GM19351 (cell line): Measurements from ENCODE around the gene PPIB.
"Not testable (repeated sequence)": the region's sequence is repeated elsewhere in the genome, so short reads cannot be mapped to it uniquely, and the experiment has no call there.

ENCODE experiments used
- ATAC-seq: cut with Tn5 transposase; IDR thresholded peaks from one replicate; pipeline ENCODE4 v1.9.1; 2021; ENCODE audit warnings: mild to moderate bottlenecking, moderate library complexity; ENCODE audit not compliant: unreplicated experiment

Gene PPIB

DNA sequence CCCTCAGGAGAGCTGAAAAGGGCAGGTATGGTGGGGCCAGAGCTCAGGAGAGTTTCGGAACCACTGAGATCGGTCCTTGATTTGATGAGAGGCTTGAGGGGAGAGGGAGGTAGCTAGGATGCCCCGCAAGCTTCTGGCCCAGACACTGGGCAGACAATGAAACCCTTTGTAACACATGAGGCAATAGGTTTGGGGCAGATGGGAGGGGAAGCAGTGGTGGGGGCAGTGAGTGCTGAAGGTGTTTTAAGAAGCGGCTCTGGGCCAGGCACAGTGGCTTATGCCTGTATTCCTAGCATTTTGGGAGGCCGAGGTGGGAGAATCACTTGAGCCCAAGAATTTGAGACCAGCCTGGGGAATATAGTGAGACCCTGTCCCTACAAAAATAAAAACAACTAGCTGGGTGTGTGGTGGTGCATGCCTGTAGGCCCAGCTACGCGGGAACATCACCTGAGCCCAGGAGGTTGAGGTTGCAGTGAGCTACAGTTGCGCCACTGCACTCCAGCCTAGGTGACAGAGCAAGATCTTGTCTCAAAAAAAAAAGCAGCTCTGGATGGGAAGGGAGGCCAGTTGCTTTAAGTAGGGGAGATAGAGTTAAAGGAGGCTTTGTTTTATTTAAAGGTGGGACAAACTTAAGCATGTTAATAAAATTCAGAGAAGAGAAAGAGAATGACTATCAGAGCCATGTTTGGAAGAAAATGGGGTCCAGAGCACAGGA is 20.9 kb downstream of the PPIB start:
- no peak for ATAC-seq

DNA sequence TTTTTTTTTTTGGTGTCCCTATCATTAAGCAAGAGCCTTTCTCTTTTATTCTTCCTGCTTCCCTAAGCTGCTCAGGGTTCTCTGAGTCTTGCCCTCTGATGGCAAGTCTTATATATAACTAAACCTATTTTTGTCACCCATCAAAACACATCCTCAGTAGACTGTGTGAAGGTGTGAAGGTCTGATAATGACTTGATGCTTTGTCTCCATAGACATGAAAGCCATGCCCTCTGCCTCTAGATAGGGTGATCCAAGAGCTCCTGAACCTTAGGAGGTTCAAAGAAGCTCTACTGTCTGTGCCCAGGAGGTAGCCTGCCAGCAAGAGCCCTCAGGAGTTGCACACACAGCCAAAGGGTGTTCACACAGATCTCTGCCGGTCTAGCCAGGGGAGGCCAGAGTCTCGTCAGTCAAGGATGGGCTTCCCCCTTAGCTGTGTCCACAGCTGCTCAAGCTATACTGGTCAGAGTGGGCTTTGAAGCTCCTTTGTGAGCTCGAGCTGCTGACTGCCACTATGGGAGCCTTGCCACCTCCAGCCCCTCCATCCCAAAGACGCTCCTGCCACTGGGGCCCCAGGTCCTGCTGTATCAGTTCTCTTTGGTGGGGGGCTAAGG is 24.4 kb downstream of the PPIB start:
- no peak for ATAC-seq

DNA sequence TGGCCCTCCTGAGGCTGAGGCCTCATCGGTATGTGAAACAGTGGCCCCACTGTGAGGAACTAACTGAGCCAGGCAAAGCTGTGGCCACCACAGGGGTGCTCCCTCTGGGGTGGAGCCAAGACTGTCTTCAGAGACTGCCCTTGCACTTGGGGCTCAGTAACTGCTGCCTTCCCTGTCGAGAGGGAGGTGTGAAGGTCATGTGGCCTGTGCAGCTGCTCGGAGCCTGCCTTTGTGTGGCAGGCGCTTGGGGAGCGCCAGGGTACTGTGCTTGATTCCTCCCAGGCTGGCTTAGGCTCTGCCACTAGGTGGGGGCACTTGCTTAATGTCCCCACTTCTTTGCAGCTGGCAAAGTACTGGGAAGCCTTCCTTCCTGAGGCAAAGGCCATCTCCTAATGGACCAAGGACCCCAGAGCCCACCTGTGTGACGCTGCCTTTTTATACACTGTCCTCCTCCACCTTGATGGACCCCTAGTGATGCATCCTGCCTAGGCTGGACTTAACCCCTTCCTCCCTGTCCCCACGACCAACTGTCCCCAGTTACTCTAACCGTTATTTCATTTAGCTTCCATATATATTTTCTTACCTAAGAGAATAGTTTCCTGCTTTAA is 25.5 kb downstream of the PPIB start:
- no peak for ATAC-seq

DNA sequence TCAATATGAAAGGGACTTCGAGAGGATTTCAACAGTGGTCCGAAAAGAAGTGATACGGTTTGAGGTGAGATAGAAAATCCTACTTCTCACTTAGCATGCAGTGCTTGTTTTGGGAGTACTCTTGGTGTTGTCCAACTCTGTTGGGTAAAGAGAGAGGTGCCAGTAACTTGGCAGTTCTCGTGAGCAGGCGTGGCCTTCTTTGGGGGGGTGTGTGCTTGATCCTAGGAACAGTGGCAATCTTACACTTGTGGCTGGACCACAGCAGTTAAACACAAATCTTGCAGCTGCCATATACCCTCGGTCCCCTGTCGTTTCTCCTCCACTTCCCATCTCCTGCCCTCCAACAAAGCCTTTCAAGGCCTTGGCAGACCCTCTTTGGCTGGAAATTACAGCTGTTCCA is 26.5 kb downstream of the PPIB start:
- ATAC-seq = no peak

DNA sequence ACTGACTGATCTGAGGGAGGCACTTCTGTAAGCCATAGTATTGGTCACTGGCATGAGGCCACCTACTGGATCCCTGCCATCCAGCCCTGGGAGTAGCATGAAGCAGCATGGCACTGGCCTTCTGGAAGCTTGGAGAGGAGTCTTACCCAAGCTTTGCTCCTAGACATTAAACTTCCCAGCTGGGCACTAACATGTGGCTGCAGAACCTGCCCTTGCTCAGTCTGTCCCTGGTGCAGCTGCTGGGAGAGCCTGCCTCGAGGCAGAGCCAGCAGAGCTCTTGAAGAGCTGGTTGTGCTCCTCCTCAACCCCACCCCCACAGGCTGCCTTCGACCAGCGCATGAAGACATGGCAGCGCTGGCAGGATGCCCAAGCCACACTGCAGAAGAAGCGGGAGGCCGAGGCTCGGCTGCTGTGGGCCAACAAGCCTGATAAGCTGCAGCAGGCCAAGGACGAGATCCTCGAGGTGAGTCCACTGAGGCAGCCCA is 28.4 kb downstream of the PPIB start:
- ATAC-seq = no peak

DNA sequence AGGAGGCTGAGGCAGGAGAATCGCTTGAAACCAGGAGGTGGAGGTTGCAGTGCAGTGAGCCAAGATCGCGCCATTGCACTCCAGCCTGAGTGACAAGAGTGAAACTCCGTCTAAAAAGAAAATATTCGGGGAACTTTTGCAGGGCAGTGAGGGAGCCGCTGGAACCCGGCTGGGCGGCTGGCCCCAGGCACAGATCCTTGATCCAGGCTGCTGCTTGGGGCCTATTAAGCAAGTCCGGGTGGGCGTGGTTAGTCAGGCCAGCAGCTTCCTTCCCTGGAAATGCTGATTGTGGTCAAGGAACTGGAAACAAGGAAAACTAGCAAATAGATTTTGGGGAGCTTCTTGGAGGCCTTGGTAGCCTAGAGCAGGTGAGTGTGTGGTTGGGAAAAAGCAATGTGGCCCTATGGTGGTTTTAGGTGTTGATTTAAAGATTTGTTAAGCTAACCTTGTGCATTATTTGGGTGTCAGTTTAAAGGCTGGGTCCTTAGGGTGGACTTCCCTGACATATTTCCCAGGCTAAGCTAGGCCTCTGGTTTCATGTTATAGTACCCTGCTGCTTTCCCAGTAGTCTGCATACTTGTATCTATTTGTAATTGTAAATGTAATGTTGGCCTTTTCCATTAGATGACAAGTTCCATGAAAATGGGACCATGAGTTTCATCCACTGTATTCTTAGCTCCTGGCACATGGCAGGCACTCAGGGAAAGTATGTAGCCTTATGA is 29.0 kb downstream of the PPIB start:
- no peak for ATAC-seq

DNA sequence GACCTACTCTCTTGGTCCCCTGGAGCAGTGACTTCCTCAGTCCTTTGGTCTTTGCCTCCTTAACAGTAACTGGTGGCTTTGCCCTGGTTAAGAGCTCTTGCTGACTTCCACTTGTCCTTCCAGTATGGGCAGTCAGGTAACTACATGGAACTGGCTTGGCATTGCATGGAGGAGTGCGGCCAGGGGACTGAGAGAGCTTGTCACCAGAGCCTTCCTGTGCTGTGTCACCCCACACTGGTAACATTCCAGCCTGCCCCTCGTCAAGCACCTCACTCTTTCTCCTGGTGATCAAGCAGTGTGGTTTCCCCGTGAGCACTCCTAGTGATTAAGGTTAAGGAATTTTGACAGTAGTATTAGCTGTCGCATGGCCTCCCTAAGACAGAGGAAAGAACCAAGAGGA is 30.6 kb downstream of the PPIB start:
- no peak for ATAC-seq

DNA sequence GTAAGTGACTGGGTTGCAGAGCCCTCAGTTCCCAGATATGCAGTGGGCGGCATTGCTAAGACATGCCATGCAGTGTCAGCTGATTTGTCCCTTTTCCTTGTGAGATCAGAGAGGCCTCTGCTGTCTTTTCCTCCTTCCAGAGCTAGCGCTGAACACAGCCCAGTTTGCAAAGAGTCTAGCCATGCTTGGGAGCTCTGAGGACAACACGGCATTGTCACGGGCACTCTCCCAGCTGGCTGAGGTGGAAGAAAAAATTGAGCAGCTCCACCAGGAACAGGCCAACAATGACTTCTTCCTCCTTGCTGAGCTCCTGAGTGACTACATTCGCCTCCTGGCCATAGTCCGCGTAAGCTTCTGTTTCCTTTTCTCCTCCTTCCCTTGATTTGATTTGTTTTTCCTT is 31.3 kb downstream of the PPIB start:
- no peak for ATAC-seq

DNA sequence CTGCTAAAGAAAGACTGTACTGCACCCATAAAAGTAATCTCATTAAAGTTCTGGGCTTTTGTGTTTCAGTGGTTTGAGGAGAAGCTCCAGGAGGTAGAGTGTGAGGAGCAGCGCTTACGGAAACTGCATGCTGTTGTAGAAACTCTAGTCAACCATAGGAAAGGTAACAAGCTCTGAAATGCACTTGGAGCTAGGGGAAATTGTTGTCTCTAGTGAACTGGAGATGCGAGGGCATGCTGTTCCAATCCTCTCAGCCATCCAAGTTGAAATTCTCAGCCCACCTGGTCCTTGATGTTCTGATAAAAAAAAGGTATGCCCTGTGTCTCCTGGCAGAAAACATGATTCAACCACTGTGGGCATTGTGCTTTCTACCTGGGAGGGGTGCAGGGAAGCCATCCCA is 32.7 kb downstream of the PPIB start:
- ATAC-seq = no peak

DNA sequence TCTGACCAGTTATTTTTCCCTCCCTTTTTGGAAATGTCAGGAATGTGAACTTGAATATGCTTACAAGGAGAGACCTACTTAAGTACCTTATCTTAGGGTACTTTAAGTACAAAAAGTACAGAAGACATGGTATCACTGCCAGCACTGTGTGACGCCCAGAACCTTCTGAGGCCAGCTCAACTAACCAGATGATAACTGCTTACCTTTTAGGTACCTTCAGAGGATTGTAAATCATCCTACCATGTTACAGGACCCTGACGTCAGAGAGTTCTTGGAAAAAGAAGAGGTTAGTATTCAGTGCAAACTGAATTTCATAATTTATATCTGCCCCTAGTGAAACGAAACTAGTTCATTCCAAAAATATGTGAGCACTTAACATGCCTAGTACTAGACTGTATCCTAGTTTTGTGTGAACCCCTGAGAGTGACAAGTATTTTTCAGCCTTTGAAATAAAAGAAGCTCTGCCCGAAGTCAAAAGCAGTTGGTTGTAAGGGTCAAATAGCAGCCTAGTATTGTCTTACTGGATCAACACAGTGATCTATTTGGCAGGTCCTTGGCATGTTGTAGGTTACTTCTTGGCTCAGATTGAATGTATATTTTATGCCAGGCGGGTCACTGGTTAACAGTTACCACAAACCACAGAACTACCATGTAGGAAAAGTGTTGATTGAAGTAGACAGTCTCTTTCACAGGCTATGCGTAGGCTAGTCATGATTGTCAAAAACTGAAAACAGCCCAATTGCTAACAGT is 35.1 kb downstream of the PPIB start:
- no peak for ATAC-seq

DNA sequence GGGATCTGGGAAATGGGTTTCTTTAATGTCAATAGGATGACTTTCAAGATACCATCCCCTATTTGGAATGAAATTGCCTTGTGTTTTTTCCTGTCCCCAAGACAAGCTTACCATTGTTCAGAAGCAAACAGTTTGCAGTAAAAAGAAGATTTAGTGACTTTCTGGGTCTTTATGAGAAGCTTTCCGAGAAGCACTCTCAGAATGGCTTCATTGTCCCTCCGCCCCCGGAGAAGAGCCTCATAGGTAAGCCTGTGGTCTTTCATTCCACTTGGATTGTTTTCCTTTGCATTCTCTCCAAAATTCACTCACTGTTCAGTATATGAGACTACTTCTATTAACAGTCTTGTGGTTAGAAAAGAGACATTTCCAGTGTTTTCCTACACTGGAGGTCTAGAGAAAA is 36.8 kb downstream of the PPIB start:
- no peak for ATAC-seq

DNA sequence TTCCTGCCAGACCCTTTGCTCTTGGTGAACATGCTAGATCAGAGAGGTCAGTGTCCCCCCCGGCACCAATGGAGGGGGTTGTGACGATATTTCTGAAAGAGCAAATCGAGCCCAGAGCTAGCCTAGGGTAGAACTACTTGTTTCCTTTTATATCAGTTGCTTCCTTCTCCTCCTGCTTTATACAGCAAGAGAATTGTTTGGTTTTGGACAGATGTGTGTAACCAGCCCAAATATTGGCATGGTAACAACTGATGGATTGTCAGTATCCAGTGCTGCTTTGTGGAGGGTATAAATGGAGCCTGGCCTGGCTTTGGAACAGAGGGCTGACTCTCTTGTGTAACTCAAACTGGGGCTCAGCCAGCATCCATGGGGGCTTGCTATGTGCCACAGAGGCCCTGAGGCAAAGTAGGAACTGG is 39.9 kb downstream of the PPIB start:
- no peak for ATAC-seq

DNA sequence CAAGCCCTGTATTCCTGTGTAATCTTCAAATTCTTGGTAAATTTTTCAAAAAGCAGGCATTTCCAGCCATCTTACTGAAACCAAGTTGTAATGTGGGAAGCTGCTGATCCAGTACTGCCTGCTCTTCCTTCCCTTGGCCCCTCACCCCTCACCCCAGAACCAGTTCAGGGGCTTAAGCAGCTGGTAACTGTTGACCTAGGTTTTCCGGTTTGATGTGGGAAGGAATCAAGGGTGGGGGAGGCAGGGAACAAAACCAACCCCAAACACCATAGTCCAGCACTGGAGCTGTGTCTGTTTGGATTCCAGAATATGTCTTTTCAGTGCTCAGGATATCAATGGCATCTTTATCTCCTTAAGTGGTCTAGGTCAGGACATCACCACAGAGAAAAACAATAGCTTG is 40.4 kb downstream of the PPIB start:
- ATAC-seq = no peak

DNA sequence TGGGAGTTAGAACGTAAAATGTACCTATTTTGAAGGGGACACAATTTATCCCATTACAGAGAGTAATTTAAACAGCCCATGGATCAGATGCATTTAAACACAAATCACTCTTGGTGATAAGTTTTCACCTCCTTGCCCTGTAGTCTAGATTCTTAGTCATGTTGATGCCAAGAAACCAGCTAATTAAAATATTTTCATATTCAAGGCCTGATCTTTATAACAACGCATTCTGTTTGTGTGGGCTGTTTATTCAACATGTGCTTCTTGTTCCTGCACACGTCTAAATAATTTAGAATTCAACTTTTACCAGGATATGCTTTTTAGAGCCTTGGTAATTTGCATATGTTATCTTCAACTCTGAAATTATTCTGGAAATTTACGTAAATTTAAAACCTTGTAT is 41.2 kb downstream of the PPIB start:
- no peak for ATAC-seq

DNA sequence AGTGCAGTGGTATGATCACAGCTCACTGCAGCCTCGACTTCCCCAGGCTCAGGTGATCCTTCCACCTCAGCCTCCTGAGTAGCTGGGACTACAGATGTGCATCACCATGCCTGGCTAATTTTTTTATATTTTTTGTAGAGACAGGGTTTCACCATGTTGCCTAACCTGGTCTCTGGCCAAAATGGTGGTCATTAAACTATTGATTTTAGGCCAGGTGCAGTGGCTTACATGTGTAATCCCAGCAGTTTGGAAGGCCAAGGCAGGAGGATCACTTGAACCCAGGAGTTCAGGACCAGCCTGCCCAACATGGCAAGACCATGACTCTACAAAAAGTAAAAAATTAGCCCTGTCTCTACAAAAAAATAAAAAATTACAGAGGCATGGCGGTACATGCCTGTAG is 42.5 kb downstream of the PPIB start:
- not testable (repeated sequence) for ATAC-seq

DNA sequence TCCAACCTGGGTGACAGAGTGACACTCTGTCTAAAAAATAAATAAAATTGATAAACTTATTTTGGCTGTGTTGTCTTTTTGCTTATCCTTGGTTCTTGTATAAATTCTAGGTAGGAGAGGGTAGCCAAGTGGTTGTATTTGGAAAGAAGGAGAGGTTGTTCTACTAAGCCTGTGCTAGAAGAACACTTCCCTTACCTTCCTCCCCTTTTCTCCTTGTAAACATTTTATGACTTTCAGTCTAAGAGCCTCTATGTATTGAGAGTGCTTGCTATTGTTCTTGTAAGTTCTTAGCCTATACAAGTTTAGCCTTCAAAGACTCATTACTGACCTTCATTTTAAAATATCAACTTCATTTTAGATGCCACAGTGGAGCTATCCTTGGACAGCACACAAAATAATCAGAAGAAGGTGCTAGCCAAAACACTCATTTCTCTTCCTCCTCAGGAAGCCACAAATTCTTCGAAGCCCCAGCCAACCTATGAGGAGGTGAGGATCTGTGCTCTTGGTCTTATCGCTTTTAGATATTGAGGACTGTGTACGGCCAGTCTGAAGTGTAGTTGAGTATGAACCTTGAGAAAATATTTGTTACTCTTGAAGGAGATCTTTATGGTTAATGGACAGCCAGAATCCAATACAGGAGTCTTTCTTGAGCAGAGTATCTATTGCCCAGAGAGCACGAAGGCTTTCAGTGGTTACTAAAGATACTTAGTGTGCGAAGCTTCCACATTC is 44.9 kb downstream of the PPIB start:
- ATAC-seq = no peak

DNA sequence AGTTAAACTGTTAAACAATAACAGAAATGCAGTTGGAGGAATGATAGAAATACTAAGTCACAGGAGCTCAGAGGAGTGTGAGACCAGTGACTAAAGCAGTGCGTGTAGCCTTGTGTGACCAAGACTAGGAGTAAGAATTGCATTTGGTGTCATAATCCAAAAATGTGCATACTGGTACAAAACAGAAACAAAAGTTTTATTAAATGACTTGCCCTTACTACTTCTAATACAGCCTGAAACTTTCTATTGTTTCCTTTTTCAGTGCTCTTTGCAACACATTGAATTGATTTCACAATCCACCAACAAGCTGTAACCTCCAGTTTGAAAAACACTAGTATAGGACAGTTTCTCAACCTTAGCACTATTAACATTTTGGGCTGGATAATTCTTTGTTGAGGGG is 49.9 kb downstream of the PPIB start:
- no peak for ATAC-seq

DNA sequence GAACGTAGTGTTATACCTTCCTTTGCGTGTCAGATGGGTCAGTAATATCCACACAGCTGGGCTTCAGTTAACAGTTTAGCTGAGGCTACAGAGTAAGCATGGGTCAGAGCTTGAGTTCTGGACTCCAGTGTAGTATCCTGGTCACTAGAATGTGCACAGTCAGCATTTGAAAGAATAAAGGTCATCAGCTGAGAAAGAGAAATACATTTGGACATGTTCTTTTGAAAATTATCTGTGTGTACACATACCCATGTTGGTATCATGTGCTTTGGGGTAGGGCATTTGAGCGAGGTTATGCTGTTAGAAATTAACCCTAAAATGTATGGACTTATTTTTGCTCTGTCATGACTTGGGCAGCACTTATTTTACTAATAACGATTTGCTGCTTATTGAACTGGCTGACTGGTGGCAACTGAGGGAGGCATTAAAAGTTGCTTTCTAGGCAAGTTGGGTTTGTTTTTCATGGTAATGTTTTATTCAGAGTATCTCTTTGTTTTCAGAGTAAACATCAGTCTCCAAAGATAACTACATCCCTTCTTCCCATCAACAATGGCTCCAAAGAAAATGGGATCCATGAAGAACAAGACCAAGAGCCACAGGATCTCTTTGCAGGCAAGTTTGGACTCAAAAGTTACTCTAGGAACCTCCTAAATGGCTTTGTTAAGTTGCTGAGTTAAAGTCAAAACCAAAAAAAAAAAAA is 50.6 kb downstream of the PPIB start:
- no peak for ATAC-seq

DNA sequence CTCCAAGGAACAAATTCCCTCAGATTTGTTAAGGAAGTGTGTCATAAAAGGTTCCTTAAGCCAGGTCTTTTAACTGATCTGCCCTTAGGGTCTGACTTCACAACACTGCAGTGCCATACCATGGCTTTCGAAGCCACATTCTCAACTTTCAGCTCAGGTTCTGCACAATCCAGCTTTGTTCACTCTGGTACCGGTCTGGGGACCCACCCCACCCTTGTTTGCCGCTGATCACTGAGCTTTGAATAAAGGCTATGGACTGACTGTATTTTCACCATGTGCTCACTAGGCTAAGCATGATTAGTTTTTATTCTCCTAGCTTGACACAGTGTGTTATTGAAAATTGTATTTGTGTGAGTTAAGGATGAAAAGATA is 51.2 kb downstream of the PPIB start:
- ATAC-seq = no peak
